PC-9 (cell line): ENCODE measurements around the gene UCP3. TPM values are rescaled to one million over a fixed set of nuclear protein-coding genes. Genes with fewer than 3 reads are reported as not detected.

ENCODE experiments used
- BruUV-seq: library from RNA; stranded (reverse); fragments of 400-500 nt; replicated peaks from 2 replicates; lab custom pipeline; 2021; lab: Mats Ljungman, UMichigan
- CTCF ChIA-PET: fragments of 300-600 bp; sonication (Branson Sonifier 250); formaldehyde crosslinking; loops from one replicate; lab custom pipeline; 2022; ENCODE audit warnings: antibody characterized with exemption; lab: Charles Lee
- POLR2A ChIA-PET: fragments of 300-600 bp; sonication (Branson Sonifier 250); formaldehyde crosslinking; loops from one replicate; lab custom pipeline; 2022; ENCODE audit warnings: antibody characterized with exemption; ENCODE audit not compliant: unreplicated experiment; lab: Charles Lee
- DNase-seq, 2 experiments: peaks; one replicate each; pipeline versions ENCODE4 v3.0.0 to v3.0.0-alpha.2; 2015 to 2022; ENCODE audit warnings: mixed read lengths in 1 of 2
- H2AFZ ChIP-seq: fragments of 200-600 bp; sonication (generic); 2 replicates; pipeline ENCODE4 v1.8.1; 2017; ENCODE audit warnings: antibody characterized with exemption
- H3F3A ChIP-seq: fragments of 200-600 bp; sonication (generic); 2 replicates; pipeline ENCODE4 v1.8.1; 2017; ENCODE audit warnings: antibody characterized with exemption, mild to moderate bottlenecking, low read depth; ENCODE audit not compliant: insufficient read depth
- H3K27ac ChIP-seq: fragments of 200-600 bp; sonication (generic); 2 replicates; pipeline ENCODE4 v1.6.1; 2016; ENCODE audit warnings: mixed run types
- H3K27me3 ChIP-seq: fragments of 200-600 bp; sonication (generic); 2 replicates; pipeline ENCODE4 v1.6.1; 2016; ENCODE audit warnings: low read depth, mixed run types; ENCODE audit not compliant: insufficient read depth
- H3K36me3 ChIP-seq: fragments of 200-600 bp; sonication (generic); 2 replicates; pipeline ENCODE4 v1.6.1; 2016; ENCODE audit warnings: low read depth, mixed run types
- H3K4me1 ChIP-seq: fragments of 200-600 bp; sonication (generic); replicated peaks from 2 replicates; pipeline ENCODE4 v1.6.1; 2016; ENCODE audit warnings: mixed run types; ENCODE audit not compliant: insufficient read depth
- H3K4me2 ChIP-seq: fragments of 200-600 bp; sonication (generic); 2 replicates; pipeline ENCODE4 v1.6.1; 2017; ENCODE audit warnings: mixed run types
- H3K4me3 ChIP-seq: fragments of 200-600 bp; sonication (generic); 2 replicates; pipeline ENCODE4 v1.6.1; 2016; ENCODE audit warnings: mixed run types
- H3K79me2 ChIP-seq: fragments of 200-600 bp; sonication (generic); 2 replicates; pipeline ENCODE4 v1.6.1; 2017; ENCODE audit warnings: low read depth, mixed run types
- H3K9me2 ChIP-seq: fragments of 200-600 bp; sonication (generic); 2 replicates; pipeline ENCODE4 v1.8.1; 2017; ENCODE audit warnings: mild to moderate bottlenecking; ENCODE audit not compliant: insufficient read depth
- H3K9me3 ChIP-seq: fragments of 200-600 bp; sonication (generic); 2 replicates; pipeline ENCODE4 v1.8.1; 2016; ENCODE audit warnings: low read depth; ENCODE audit not compliant: insufficient read depth
- H4K20me1 ChIP-seq: fragments of 200-600 bp; sonication (generic); 2 replicates; pipeline ENCODE4 v1.8.1; 2017; ENCODE audit not compliant: insufficient read depth
- EZH2 ChIP-seq: fragments of 200-600 bp; sonication (generic); IDR thresholded peaks from 2 replicates; pipeline ENCODE4 v1.8.0; 2017; ENCODE audit warnings: antibody characterized with exemption, low read depth
- intact Hi-C: fragments of 100-400 bp; cut with micrococcal nuclease; formaldehyde crosslinking; loops from one replicate; pipeline ENCODE4 v1.10.0; 2022; ENCODE audit not compliant: unreplicated experiment
- total RNA-seq: library from RNA; stranded (reverse); gene quantifications from 2 replicates; pipeline ENCODE4 v1.2.3, GENCODE V29; 2021
- TF ChIP-seq, protein P1 (sequence below): fragments of 200-600 bp; sonication (generic); conservative IDR thresholded peaks from 2 replicates; pipeline ENCODE4 v1.6.1; 2017; ENCODE audit warnings: mixed run types, antibody characterized with exemption, mild to moderate bottlenecking, moderate library complexity

UCP3 gene
- total RNA-seq, 1 experiment from 2014 or later: 2.0 TPM

GRCh38 chr11:73971175-73971719, 37.6 kb downstream of the UCP3 start:
- no peaks in the 10 kb centered on the region for H3K79me2 ChIP-seq
- H3K9me2 ChIP-seq: no peaks in the 10 kb centered on the region
- H3K36me3 ChIP-seq: no peaks in the 10 kb centered on the region
- TF ChIP-seq, protein P1, sequence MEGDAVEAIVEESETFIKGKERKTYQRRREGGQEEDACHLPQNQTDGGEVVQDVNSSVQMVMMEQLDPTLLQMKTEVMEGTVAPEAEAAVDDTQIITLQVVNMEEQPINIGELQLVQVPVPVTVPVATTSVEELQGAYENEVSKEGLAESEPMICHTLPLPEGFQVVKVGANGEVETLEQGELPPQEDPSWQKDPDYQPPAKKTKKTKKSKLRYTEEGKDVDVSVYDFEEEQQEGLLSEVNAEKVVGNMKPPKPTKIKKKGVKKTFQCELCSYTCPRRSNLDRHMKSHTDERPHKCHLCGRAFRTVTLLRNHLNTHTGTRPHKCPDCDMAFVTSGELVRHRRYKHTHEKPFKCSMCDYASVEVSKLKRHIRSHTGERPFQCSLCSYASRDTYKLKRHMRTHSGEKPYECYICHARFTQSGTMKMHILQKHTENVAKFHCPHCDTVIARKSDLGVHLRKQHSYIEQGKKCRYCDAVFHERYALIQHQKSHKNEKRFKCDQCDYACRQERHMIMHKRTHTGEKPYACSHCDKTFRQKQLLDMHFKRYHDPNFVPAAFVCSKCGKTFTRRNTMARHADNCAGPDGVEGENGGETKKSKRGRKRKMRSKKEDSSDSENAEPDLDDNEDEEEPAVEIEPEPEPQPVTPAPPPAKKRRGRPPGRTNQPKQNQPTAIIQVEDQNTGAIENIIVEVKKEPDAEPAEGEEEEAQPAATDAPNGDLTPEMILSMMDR: no peak
- TF ChIP-seq EZH2: no peak
- intact Hi-C loops: no loop called here
- BruUV-seq: no TSS peak
- no peak for DNase-seq
- peaks cover 19% of the 10 kb centered on the region for H3K4me1 ChIP-seq
- H3K9me3 ChIP-seq: no peaks in the 10 kb centered on the region
- peaks cover 17% of the 10 kb centered on the region; the same call in 1 of the 2 replicates for H3F3A ChIP-seq
- no peaks in the 10 kb centered on the region for H4K20me1 ChIP-seq
- no peaks in the 10 kb centered on the region for H3K27me3 ChIP-seq
- H3K27ac ChIP-seq: no peak overlapping the region
- ChIA-PET POLR2A (no interaction called here), CTCF (no interaction called here)
- H2AFZ ChIP-seq: no peak overlapping the region
- no peak overlapping the region for H3K4me2 ChIP-seq
- no peak overlapping the region for H3K4me3 ChIP-seq

GRCh38 chr11:73969991-73970800, 38.7 kb downstream of the UCP3 start:
- H3F3A ChIP-seq: peaks cover 16% of the 10 kb centered on the region; the same call in 1 of the 2 replicates
- POLR2A ChIA-PET: no interaction called here
- H3K27ac ChIP-seq: no peak overlapping the region
- no peaks in the 10 kb centered on the region for H3K27me3 ChIP-seq
- H3K4me1 ChIP-seq: peaks cover 19% of the 10 kb centered on the region
- no peak overlapping the region for H2AFZ ChIP-seq
- no peaks in the 10 kb centered on the region for H4K20me1 ChIP-seq
- no peaks in the 10 kb centered on the region for H3K9me3 ChIP-seq
- no TSS peak for BruUV-seq
- H3K36me3 ChIP-seq: no peaks in the 10 kb centered on the region
- no peak for DNase-seq
- intact Hi-C loops: no loop called here
- no peaks in the 10 kb centered on the region for H3K79me2 ChIP-seq
- CTCF ChIA-PET: interaction anchor here (0.7 kb wide), 1 partner anchor 480 kb away, joined by 3 read pairs; no protein-coding TSS in a partner anchor
- H3K4me3 ChIP-seq: no peak overlapping the region
- no peaks in the 10 kb centered on the region for H3K9me2 ChIP-seq
- TF ChIP-seq, protein P1: no peak
- no peak for TF ChIP-seq EZH2
- H3K4me2 ChIP-seq: no peak overlapping the region

- TF ChIP-seq, protein P1: no peak
- TF ChIP-seq EZH2: no peak
- H3K27me3 ChIP-seq: no peaks in the 10 kb centered on the region
- H3K79me2 ChIP-seq: no peaks in the 10 kb centered on the region
- H3K4me2 ChIP-seq: no peak overlapping the region
- peaks cover 17% of the 10 kb centered on the region for H3K4me1 ChIP-seq
- intact Hi-C loops: no loop called here
- H2AFZ ChIP-seq: no peak overlapping the region
- H3F3A ChIP-seq: peaks cover 13% of the 10 kb centered on the region; the same call in 1 of the 2 replicates
- H3K36me3 ChIP-seq: no peaks in the 10 kb centered on the region
- CTCF ChIA-PET: no interaction called here
- H3K9me3 ChIP-seq: no peaks in the 10 kb centered on the region
- H3K27ac ChIP-seq: no peak overlapping the region
- POLR2A ChIA-PET: interaction anchor here (0.7 kb wide), 1 partner anchor 87 kb away, joined by 6 read pairs; no protein-coding TSS in a partner anchor
- no peak overlapping the region for H3K4me3 ChIP-seq
- no peaks in the 10 kb centered on the region for H3K9me2 ChIP-seq
- BruUV-seq: no TSS peak
- peak in 1 of 2 experiments; percentile 31 for DNase-seq
- no peaks in the 10 kb centered on the region for H4K20me1 ChIP-seq
Measured at GRCh38 chr11:73969091-73969490, 39.8 kb downstream of the UCP3 start.
